IPS-20b (cell line): ENCODE measurements around the gene AK2.
"Not testable (repeated sequence)": the region's sequence is repeated elsewhere in the genome, so short reads cannot be mapped to it uniquely, and the experiment has no call there.

Experiments
- H3K27ac ChIP-seq: one replicate; pipeline ENCODE4 v1.5.1; 2013; ENCODE audit warnings: low read length
- H3K27me3 ChIP-seq: 2 replicates; pipeline ENCODE4 v1.6.1; 2013; ENCODE audit warnings: mild to moderate bottlenecking, low read length, inconsistent platforms; ENCODE audit not compliant: insufficient read depth
- H3K36me3 ChIP-seq: 2 replicates; pipeline ENCODE4 v1.6.1; 2013; ENCODE audit warnings: low read depth, mild to moderate bottlenecking, inconsistent platforms, low read length, moderate library complexity; ENCODE audit not compliant: insufficient read depth
- H3K4me1 ChIP-seq: 2 replicates; pipeline ENCODE4 v1.6.1; 2013; ENCODE audit warnings: mild to moderate bottlenecking, control low read depth, inconsistent platforms, low read length, moderate library complexity; ENCODE audit not compliant: insufficient read depth
- H3K4me3 ChIP-seq: 2 replicates; pipeline ENCODE4 v1.5.1; 2013; ENCODE audit warnings: mild to moderate bottlenecking, low read length, inconsistent platforms
- H3K9ac ChIP-seq: 2 replicates; pipeline ENCODE4 v1.6.1; 2013; ENCODE audit warnings: low read depth, mild to moderate bottlenecking, inconsistent platforms, low read length, moderate library complexity
- H3K9me3 ChIP-seq: 2 replicates; pipeline ENCODE4 v1.6.1; 2013; ENCODE audit warnings: mild to moderate bottlenecking, low read depth, low read length, inconsistent platforms; ENCODE audit not compliant: insufficient read depth

Gene AK2

DNA sequence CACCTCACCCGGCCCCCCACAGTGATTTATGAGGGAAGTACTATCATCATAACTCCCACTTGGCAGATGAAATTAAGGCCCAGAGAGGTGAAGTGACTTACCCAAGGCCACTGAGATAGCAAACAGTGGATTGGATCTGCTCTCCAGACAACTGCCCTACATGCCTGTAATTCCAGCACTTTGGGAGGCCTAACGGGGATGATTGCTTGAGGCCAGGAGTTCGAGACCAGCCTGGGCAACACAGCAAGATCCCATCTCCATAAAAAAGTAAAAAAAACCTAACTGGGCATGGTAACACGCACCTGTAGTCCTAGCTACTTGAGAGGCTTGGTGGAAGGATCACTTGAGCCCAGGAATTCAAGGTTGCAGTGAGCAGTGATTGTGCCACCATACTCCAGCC is 57.8 kb downstream of the AK2 start:
- Histone ChIP-seq H3K9me3 (no peaks in the 10 kb centered on the region), H3K4me3 (no peak overlapping the region), H3K9ac (no peak overlapping the region), H3K4me1 (peaks cover 13% of the 10 kb centered on the region), H3K36me3 (no peaks in the 10 kb centered on the region), H3K27ac (no peak overlapping the region), H3K27me3 (peaks cover 6% of the 10 kb centered on the region; the same call in 1 of the 2 replicates)

DNA sequence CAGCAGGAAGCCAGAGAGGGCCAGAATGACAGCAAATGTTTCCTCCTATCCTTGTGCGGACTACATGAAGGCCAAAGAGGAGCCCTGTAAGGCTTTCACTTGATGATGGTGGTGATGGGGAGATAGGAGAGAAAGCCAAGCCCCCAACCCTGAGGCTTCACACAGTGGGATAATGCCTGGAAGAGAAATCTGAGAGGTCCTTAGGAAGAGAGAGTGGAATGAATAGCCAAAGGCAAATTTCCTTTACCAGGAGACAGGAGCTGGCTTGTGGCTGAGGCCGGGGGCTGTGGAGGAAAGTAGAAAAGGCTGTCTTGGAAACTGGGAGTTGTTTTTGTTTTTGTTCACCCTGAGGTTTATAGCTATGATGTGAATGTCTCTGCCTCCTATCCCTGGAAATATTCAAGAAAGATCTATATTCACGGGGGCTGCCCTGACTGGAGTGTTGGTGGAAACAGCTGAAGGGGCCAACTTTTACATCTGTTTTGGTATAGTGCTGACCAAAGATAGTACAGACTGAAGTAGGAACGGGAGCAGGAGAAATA is 59.1 kb downstream of the AK2 start:
- Histone ChIP-seq H3K27ac (no peak overlapping the region), H3K4me1 (peaks cover 13% of the 10 kb centered on the region), H3K9ac (no peak overlapping the region), H3K4me3 (no peak overlapping the region), H3K27me3 (peaks cover 8% of the 10 kb centered on the region), H3K9me3 (no peaks in the 10 kb centered on the region), H3K36me3 (no peaks in the 10 kb centered on the region)

- H3K36me3 ChIP-seq, H3K4me3 ChIP-seq, H3K27ac ChIP-seq, H3K9ac ChIP-seq, H3K4me1 ChIP-seq, H3K9me3 ChIP-seq: not testable (repeated sequence)
- H3K27me3 ChIP-seq: peaks cover 29% of the 10 kb centered on the region
Measured at GRCh38 chr1:32975055-32975454, 61.6 kb downstream of the AK2 start.

- not testable (repeated sequence) for H3K9ac ChIP-seq, H3K4me1 ChIP-seq, H3K9me3 ChIP-seq, H3K4me3 ChIP-seq, H3K36me3 ChIP-seq, H3K27ac ChIP-seq
- H3K27me3 ChIP-seq: peaks cover 37% of the 10 kb centered on the region
Measured at GRCh38 chr1:32973458-32973857, 63.2 kb downstream of the AK2 start.

DNA sequence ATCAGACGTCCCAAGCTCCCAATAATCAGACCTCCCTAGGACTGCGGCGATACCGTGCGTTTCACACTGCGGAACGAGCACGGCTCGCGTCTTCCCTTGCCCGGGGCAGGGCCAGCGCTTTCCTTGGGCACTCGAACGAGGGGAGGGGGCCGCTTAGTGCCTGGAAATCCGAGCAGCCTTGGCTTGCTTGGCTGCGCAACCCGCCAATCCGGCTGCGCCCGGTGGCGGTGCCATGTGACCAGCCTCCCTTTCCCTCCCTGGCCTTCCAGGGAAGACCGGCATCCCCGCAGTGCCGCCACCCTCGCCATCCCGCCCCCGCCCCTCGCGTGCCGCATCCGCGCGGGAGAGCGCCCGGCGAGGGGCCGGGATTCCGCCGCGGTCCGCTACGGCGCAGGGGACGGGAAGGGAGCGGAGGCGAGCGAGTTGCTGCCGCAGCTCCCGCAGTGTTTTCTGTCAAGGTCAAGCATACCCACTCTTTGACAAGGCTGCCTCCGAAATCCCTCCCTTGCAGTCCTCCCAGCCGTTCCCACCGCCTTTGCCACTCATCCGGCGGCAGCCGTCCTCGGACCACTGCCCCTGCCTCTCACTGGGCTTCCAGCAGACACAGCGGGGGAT is 63.8 kb downstream of the AK2 start:
- no peak overlapping the region for H3K27ac ChIP-seq
- no peaks in the 10 kb centered on the region for H3K36me3 ChIP-seq
- H3K27me3 ChIP-seq: peaks cover 42% of the 10 kb centered on the region
- H3K9me3 ChIP-seq: no peaks in the 10 kb centered on the region
- H3K9ac ChIP-seq: peak overlapping the region; percentile 74; the same call in 1 of the 2 replicates
- peaks cover 6% of the 10 kb centered on the region; the same call in 1 of the 2 replicates for H3K4me1 ChIP-seq
- peak overlapping the region; percentile 88 for H3K4me3 ChIP-seq

DNA sequence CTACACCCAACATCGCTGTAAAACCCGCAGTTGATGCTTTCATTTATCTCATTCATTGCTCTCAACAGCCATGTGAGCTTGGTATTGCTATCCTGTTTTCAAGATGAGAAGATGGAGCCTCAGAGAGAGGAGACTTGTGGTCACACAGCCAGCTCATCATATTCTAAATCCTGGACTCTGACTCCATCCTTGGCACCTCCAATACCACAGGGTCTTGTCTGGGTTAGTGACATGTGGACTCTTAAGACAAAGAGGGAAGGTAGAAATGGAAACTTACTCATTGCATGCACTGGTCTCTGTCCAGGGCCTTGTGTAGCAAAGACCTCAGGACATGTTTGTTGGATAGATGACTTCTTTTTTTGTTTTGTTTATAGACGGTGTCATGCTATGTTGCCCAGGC is 65.1 kb downstream of the AK2 start:
- Histone ChIP-seq H3K4me1 (peaks cover 6% of the 10 kb centered on the region; the same call in 1 of the 2 replicates), H3K36me3 (no peaks in the 10 kb centered on the region), H3K9me3 (no peaks in the 10 kb centered on the region), H3K4me3 (no peak overlapping the region), H3K27me3 (peaks cover 51% of the 10 kb centered on the region), H3K9ac (no peak overlapping the region), H3K27ac (no peak overlapping the region)

- Histone ChIP-seq H3K27ac (no peak overlapping the region), H3K4me1 (peaks cover 6% of the 10 kb centered on the region; the same call in 1 of the 2 replicates), H3K9me3 (no peaks in the 10 kb centered on the region), H3K36me3 (no peaks in the 10 kb centered on the region), H3K27me3 (peaks cover 51% of the 10 kb centered on the region), H3K9ac (no peak overlapping the region), H3K4me3 (no peak overlapping the region)
Measured at GRCh38 chr1:32971156-32971555, 65.5 kb downstream of the AK2 start.

DNA sequence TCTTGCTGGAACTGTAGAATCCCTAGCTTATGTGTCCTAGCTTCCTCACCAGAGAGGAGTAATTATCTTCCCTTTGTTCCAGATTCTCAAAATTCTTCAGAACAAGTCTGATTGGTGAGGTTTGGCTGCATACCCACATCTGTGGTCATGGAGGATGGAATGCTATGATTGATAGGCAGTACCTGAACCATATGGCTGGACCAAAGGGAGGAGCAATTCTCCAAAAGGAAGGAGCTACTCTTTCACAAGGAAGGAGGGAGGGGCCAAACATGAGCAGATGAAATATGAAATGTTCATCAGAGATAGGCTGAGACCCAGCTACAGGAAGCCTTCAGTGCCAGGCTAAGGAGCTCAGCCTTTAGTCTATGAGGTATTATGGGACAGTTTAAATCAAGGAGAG is 67.1 kb downstream of the AK2 start:
- Histone ChIP-seq H3K4me1 (peaks cover 10% of the 10 kb centered on the region; the same call in 1 of the 2 replicates), H3K9me3 (no peaks in the 10 kb centered on the region), H3K27ac (no peak overlapping the region), H3K9ac (no peak overlapping the region), H3K27me3 (peaks cover 51% of the 10 kb centered on the region), H3K4me3 (no peak overlapping the region), H3K36me3 (no peaks in the 10 kb centered on the region)

DNA sequence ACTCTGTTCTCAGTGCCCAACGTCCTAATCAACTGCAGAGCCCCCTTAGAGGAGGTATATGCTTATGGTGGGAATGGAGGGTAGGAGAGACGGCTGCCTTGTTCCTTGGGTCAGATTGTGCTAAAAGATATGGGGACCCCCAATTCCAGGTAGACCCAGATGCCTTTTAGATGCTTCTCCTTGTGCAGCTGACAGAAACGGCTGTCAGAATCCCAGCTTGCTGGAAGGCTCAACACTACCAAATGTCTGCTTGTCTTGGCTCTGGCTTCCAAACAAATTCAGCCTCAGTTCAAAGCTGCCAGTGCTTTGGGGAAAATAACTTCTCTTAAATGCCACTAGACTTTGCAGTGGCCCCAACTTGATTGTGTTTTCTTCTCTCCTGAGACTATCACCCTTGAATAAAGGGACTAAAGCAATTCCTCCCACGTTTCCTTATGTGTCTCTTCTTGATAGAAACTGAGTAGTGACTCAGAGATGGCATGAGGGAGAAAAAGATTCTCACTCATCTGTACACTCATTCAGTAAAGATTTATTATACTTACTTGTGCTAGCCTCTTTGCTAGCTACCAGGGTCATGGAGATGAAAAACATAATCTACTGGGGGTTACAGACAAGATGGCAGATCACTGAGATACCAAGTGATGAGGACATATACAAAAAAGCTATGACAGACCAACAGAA is 68.7 kb downstream of the AK2 start:
- no peak overlapping the region for H3K9ac ChIP-seq
- no peak overlapping the region for H3K4me3 ChIP-seq
- H3K4me1 ChIP-seq: peaks cover 11% of the 10 kb centered on the region; the same call in 1 of the 2 replicates
- no peaks in the 10 kb centered on the region for H3K36me3 ChIP-seq
- H3K27me3 ChIP-seq: peaks cover 53% of the 10 kb centered on the region
- no peaks in the 10 kb centered on the region for H3K9me3 ChIP-seq
- no peak overlapping the region for H3K27ac ChIP-seq

DNA sequence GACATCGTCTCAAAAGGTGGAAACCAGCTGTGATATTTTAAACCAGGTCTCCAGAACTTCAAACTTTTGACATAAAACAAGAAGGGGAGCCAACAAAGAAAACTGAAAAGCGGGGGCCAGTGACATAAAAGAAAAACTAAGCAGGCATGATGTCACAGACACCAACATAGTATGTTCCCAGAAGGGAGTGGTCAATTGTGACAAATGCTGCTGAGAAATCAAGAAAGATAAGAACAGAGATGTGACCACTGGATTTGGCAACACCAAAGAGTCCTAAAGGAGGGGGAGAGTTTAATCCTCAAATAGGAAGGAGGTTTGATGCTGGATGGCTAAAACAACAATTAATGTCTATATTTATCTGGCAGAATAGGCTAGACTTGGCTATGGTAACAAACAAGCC is 69.8 kb downstream of the AK2 start:
- Histone ChIP-seq H3K9ac (no peak overlapping the region), H3K9me3 (no peaks in the 10 kb centered on the region), H3K4me1 (peaks cover 12% of the 10 kb centered on the region; the same call in 1 of the 2 replicates)

DNA sequence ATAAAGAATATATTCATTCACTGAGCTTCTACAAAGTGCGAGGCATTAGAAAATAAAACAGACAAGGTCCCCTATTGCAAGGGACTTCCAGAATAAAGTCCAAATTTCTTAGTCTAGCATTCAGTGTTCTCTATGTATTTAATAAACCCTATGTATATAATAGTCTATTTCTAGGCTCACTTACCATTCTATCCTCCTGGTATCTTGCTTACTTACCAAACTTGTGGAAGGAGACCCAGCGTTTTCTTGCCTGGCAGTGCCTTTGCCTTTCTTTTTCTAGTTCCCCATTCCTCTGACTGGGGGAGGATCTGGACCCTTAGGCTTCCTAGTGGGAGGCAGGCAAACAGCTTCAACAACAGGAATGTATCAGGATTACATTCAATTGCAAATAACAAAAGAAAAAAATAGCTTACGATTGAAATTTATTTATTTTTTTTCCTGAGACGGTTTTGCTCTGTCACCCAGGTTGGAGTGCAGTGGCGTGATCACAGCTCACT is 71.4 kb downstream of the AK2 start:
- Histone ChIP-seq H3K4me1 (peaks cover 14% of the 10 kb centered on the region; the same call in 1 of the 2 replicates), H3K9ac (no peak overlapping the region), H3K27ac (no peak overlapping the region), H3K4me3 (peak overlapping the region; percentile 66), H3K27me3 (peaks cover 36% of the 10 kb centered on the region), H3K9me3 (no peaks in the 10 kb centered on the region), H3K36me3 (no peaks in the 10 kb centered on the region)

More for the DNA sequence above, 69.8 kb downstream of the AK2 start:
- Histone ChIP-seq H3K27ac (no peak overlapping the region), H3K36me3 (no peaks in the 10 kb centered on the region), H3K27me3 (peaks cover 52% of the 10 kb centered on the region), H3K4me3 (no peak overlapping the region)
